ENCODE data around the gene VASN.

DNA sequence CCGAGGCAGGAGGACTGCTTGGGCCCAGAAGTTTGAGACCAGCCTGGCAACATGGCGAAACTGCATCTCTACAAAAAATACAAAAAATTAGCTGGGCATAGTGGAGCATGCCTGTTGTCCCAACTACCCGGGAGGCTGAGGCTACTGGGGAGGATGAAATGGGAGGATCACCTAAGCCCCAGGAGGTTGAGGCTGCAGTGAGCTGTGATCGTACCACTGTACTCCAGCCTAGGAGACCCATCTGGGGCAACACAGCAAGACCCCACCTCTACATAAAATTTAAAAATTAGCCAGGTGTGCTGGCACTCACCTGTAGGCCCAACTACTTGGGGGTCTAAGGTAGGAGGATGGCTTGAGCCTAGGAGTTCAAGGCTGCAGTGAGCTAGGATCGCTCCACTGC is 22.3 kb upstream of the VASN start:
- TF ChIP-seq CTCF (IDR thresholded peaks at IDR 0.05; ENCODE audit: low read depth, low read length, poor library complexity, severe bottlenecking) (no peak), EZH2phosphoT487 (IDR thresholded peaks at IDR 0.05; ENCODE audit: borderline replicate concordance, low read length) (no peak)

Data from DOHH2 (cell line).